Tibial nerve (tissue), 4 donors: ENCODE results near the gene RRP36. TPM values are rescaled to one million over a fixed set of nuclear protein-coding genes. Genes with fewer than 3 reads are reported as not detected.

ENCODE experiments used
- DNase-seq, 2 donors: peaks; one replicate each; pipeline ENCODE4 v3.0.0-alpha.2; 2019; ENCODE audit warnings: low spot score in 2 of 2
- H3K27ac ChIP-seq, 4 donors: fragments of 200-600 bp; sonication (generic) in 3 of 4; one replicate each; pipeline ENCODE4 v1.5.1; 2017 to 2019; ENCODE audit warnings: mild to moderate bottlenecking in 1 of 4
- H3K27me3 ChIP-seq, 2 donors: fragments of 200-600 bp; sonication (generic) in 1 of 2; one replicate each; pipeline versions ENCODE4 v1.5.1 to v1.6.0; 2017 to 2019
- H3K36me3 ChIP-seq, 3 donors: fragments of 200-600 bp; sonication (generic); one replicate each; pipeline ENCODE4 v1.5.1; 2018 to 2019
- H3K4me1 ChIP-seq, 4 donors: fragments of 200-600 bp; sonication (generic) in 3 of 4; one replicate each; pipeline ENCODE4 v1.5.1; 2017 to 2019
- H3K4me3 ChIP-seq, 4 donors: fragments of 200-600 bp; sonication (generic) in 3 of 4; one replicate each; pipeline ENCODE4 v1.5.1; 2017 to 2019; ENCODE audit warnings: mild to moderate bottlenecking in 1 of 4, moderate library complexity in 1 of 4
- H3K9me3 ChIP-seq, 4 donors: fragments of 200-600 bp; sonication (generic) in 3 of 4; one replicate each; pipeline ENCODE4 v1.5.1; 2017 to 2019
- EP300 ChIP-seq, 2 donors: sonication (generic); formaldehyde crosslinking; IDR thresholded peaks; one replicate each; pipeline ENCODE4 v1.6.1; 2017; ENCODE audit warnings: antibody characterized with exemption in 2 of 2, mild to moderate bottlenecking in 1 of 2
- POLR2A ChIP-seq, 2 donors: fragments of 450-650 bp; IDR thresholded peaks; one replicate each; pipeline ENCODE4 v1.6.1; 2017; ENCODE audit warnings: antibody characterized with exemption in 2 of 2, mild to moderate bottlenecking in 2 of 2, moderate library complexity in 2 of 2
- WGBS, 2 donors: methylation state at CpG; one replicate each; pipeline ENCODE4 v1.1.5; 2018; 5-methylcytosine and 5-hydroxymethylcytosine counted together
- total RNA-seq, 4 donors: library from RNA; depleted of rRNA; stranded (reverse); fragments of >200 nt; gene quantifications; one replicate each; pipeline ENCODE4 v1.1.0, GENCODE V29; 2016
- TF ChIP-seq, protein P1 (sequence below), 5 experiments: fragments of 200-600 bp in 3 of 5; fragments of 450-650 bp in 2 of 5; sonication (generic) in 3 of 5; IDR thresholded peaks; one replicate each; pipeline ENCODE4 v1.5.1; 2016 to 2019; ENCODE audit warnings: antibody characterized with exemption in 5 of 5, mild to moderate bottlenecking in 3 of 5, moderate library complexity in 2 of 5

RRP36 gene
- total RNA-seq, 4 donors from 2014 or later, result 39.1 to 96.3 (median 52.8) TPM

DNA sequence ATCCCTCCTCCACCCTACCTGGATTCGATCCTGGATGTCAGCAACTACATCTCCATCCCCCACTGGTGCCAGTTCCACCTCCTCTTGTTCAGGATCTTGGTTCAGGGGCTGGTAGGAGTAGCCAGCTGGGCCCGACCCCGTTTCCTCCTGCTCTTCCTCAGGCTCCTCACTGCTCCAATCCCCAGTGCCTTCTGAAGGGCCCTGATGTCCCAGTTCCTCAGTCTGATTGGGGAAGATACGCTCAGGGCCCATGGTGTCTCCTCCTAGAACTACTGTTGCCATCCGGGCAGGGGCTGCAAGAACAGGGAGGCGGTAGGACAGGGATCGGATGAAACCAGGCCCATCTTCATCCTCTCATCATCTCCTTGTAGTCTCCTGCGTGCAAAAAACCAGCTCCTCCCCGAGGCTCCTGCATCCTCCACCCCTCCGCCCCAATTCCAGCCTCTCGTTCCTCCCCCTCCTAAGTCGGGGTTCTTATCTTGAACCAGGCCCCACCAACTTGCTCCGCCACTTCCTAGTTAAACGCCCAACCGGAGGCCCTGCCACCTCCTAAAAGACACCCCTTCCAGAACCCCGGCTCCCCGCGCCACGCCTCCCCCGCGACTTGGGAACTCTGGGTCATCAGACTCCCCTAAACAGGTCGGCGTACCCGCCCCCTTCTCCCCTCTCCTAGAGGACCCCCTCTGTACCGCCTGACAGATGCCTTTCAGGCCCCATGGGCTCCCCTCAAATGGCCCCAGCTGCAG lies 8.2 kb upstream of the RRP36 start:
- Histone ChIP-seq H3K4me1 (peaks cover 5 to 56% (median 19%) of the 10 kb centered on the region in 4 donors), H3K27me3 (no peaks in the 10 kb centered on the region), H3K4me3 (peak overlapping the region; percentile 62 to 80 (median 78)), H3K36me3 (peaks cover 0 to 58% (median 8%) of the 10 kb centered on the region in 3 donors), H3K9me3 (no peaks in the 10 kb centered on the region), H3K27ac (peak overlapping the region; percentile 69 to 89 (median 79))
- DNase-seq, result no peak
- TF ChIP-seq POLR2A (IDR thresholded peaks at IDR 0.05) (no peak), EP300 (IDR thresholded peaks at IDR 0.05) (no peak)
- TF ChIP-seq, protein P1, sequence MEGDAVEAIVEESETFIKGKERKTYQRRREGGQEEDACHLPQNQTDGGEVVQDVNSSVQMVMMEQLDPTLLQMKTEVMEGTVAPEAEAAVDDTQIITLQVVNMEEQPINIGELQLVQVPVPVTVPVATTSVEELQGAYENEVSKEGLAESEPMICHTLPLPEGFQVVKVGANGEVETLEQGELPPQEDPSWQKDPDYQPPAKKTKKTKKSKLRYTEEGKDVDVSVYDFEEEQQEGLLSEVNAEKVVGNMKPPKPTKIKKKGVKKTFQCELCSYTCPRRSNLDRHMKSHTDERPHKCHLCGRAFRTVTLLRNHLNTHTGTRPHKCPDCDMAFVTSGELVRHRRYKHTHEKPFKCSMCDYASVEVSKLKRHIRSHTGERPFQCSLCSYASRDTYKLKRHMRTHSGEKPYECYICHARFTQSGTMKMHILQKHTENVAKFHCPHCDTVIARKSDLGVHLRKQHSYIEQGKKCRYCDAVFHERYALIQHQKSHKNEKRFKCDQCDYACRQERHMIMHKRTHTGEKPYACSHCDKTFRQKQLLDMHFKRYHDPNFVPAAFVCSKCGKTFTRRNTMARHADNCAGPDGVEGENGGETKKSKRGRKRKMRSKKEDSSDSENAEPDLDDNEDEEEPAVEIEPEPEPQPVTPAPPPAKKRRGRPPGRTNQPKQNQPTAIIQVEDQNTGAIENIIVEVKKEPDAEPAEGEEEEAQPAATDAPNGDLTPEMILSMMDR (IDR thresholded peaks at IDR 0.05), result no peak
- WGBS, 2 donors, result 2 to 3% methylated on average over 21 to 25 of the region's 25 CpGs

DNA sequence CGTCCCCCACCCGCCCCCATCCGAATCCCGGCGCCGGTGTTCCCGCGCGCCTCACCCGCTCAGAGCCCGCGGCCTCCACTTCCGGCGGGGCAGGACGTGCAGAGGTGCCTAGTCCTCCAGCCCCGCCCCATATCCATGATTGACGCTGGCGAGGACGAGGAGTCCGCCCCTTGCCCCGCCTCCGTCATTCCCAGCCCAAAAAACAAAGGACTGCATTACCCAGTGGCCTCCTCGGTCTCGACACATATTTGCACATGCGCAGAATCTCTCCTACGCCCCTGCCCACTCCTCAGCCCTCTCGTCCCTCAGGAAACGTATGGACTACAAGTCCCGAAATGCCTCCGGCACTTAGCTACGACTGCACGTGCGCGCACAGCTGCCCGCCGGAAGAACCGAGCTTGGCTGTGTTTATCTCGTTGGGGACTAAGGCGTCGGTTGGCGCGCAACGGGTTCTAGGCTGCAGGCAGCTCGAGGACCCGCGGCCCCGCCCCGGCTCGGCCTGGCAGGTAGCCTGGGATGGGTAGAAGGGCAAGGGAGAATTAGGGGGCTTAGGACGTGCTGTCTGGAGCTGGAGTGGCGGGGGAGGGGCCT lies 7.5 kb upstream of the RRP36 start, which contains the start of the genes KLHDC3 and MEA1:
TSS of gene KLHDC3 (plus strand) at position 407 of the 591 bp plus-strand sequence. CDS start 2,944 bp downstream, outside the sequence.
TSS of gene MEA1 (minus strand) at position 104 of the 591 bp plus-strand sequence. CDS start 133 bp downstream, outside the sequence.
- H3K4me1 ChIP-seq, result peaks cover 5 to 58% (median 19%) of the 10 kb centered on the region in 4 donors

DNA sequence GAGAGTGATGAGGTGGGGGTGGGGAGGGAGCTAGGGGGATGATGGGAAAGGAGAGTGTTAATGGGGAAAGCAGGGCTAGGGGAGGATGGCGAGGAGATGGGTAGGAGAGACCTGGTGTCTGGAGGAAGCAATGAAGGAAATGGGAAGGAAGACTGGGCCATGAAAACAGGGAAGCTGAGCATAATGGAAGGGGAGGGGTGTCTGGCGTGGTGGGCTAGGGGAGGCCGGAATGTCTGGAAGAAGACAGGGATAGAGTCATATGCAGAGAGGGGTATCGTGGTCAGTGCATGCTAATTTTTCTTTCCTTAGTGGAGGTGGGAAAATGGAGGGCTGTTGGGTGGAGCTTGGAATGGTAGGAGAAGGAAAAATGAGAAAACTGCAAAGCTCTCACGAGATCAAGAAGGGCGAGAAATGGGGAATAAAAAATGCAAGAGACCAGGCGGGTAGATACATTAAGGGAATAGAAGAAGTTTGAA lies 7.0 kb upstream of the RRP36 start:
- 0 to 1% methylated on average over 7 of the region's 7 CpGs for WGBS, 2 donors
- Histone ChIP-seq H3K4me1 (peaks cover 5 to 58% (median 19%) of the 10 kb centered on the region in 4 donors), H3K27ac (peak overlapping the region; percentile 16 to 89 (median 84)), H3K4me3 (peak overlapping the region; percentile 76 to 86 (median 80)), H3K27me3 (no peaks in the 10 kb centered on the region), H3K9me3 (no peaks in the 10 kb centered on the region), H3K36me3 (peaks cover 0 to 58% (median 7%) of the 10 kb centered on the region in 3 donors)
- TF ChIP-seq POLR2A (IDR thresholded peaks at IDR 0.05), result no peak
- TF ChIP-seq EP300 (IDR thresholded peaks at IDR 0.05), result no peak
- TF ChIP-seq, protein P1 (IDR thresholded peaks at IDR 0.05), result no peak
- no peak for DNase-seq

More for the DNA sequence above, 7.5 kb upstream of the RRP36 start, which contains the start of the genes KLHDC3 and MEA1:
- Histone ChIP-seq H3K36me3 (peaks cover 0 to 58% (median 5%) of the 10 kb centered on the region in 3 donors), H3K27me3 (no peaks in the 10 kb centered on the region), H3K9me3 (no peaks in the 10 kb centered on the region), H3K27ac (peak within 1 kb of the TSS; percentile 69 to 89 (median 84)), H3K4me3 (peak within 1 kb of the TSS; percentile 76 to 86 (median 80))
- TF ChIP-seq POLR2A (IDR thresholded peaks at IDR 0.05) (peak; percentile 23 to 57), EP300 (IDR thresholded peaks at IDR 0.05) (peak; percentile 92 to 94)
- TF ChIP-seq, protein P1 (IDR thresholded peaks at IDR 0.05), result peak in 1 of 5 experiments; percentile 32
- 0 to 1% methylated on average over 46 to 51 of the region's 51 CpGs for WGBS, 2 donors
- peak; percentile 98 to 99 for DNase-seq

DNA sequence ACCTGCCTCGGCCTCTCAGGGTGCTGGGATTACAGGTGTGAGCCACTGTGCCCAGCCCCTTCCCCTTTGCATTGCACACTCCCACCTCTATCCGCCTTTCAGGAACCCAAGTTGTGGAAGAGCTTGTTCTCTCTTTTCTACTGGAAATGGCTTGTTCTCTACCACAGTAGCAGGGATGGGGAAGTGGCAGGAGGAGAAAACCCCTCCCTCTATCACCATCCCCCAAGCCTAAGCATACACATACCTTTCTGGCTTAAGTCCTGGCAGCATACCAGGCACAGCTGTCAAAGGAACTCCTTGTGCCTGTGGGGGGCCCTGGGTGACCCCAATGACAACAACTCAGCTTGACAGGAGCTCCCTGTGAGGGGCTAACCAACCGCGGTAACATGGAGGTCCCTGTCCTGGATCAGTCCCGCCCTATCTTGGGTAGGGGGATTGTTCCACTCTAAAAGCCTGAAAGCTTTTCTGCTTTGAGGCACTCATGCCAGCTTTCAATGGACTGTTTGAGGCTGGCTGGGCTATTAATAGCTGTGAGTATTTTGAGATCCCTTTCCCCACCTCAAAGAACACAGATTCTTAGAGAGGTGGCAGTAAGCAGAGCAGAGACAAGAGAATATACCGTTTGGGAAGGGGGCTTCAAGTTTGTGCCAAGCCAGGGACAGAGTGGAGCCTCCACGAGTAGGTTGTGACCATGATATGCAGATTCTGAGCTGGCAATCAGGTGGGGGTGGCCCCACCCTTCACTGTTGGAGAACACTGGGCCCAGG lies 5.1 kb upstream of the RRP36 start:
- no peak overlapping the region for H3K4me3 ChIP-seq
- H3K36me3 ChIP-seq, result peaks cover 0 to 54% (median 5%) of the 10 kb centered on the region in 3 donors
- no peaks in the 10 kb centered on the region for H3K9me3 ChIP-seq
- WGBS, 2 donors, result 65 to 81% methylated on average over 7 of the region's 7 CpGs
- H3K27ac ChIP-seq, result no peak overlapping the region
- H3K4me1 ChIP-seq, result peaks cover 5 to 71% (median 26%) of the 10 kb centered on the region in 4 donors
- no peak for DNase-seq
- no peaks in the 10 kb centered on the region for H3K27me3 ChIP-seq
- TF ChIP-seq EP300 (IDR thresholded peaks at IDR 0.05) (no peak), POLR2A (IDR thresholded peaks at IDR 0.05) (no peak)
- TF ChIP-seq, protein P1 (IDR thresholded peaks at IDR 0.05), result no peak
